Measurements from ENCODE around the gene ABCD1. TPM values are rescaled to one million over a fixed set of nuclear protein-coding genes. Genes with fewer than 3 reads are reported as not detected.

ABCD1 gene
- total RNA-seq, 2 experiments from 2014 or later = 8.6 to 9.2 TPM

DNA sequence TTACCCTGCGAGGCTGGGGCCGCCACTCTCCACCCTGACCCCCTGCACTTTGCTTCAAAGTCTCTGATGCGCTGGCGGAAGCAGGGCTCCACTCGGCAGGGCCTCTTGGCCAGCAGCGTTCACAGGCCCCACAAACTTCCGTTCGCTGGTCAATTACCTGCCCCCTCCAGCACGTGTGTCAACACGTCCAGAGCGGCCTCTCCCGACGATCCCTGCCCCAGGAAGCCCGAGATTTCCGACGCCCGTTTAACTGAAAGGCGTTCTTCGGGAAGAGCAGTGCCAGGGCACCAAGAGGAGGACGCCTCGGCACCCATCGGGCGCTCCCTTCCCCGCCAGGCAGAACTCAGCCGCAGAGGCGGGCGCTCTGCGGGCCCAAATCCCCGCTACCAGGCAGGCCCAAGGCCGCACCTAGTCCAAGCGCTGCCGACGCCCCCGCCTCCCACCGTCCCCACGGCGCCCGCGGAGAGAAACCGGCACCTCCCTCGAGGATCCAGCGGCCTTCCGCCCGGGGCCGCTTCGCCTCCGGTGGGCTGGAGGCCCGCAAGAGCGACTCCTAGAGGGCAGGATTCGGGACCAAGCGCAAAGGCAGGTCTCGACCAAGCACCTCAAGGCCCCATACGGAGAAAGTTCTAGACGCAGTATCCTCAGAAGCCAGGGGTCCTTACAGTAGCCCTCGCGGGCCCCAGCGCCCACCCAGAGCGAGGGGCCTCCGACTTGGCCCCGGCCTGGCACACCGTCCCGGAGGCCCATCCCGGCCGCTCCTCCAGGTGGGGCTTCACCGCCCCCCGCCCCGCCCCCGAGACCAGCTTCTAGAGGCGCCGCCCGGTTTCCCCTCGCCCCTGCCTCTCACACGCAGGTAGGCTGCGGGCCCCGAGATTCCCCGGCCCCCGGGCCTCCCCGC, 1.1 kb upstream of the ABCD1 start:
- Histone ChIP-seq H3K27me3 (ENCODE audit: control insufficient read depth in 1 of 2, insufficient read depth in 2 of 2, low read length in 2 of 2) (no peaks in the 10 kb centered on the region), H3K4me3 (ENCODE audit: low read length) (peak overlapping the region; percentile 68), H3K9me3 (ENCODE audit: control insufficient read depth in 1 of 2, insufficient read depth in 1 of 2, low read length in 2 of 2) (no peaks in the 10 kb centered on the region), H3K27ac (ENCODE audit: low read depth in 1 of 2, low read length in 2 of 2) (peak overlapping the region; percentile 39 to 44), H3K4me1 (ENCODE audit: insufficient read depth, low read length) (peaks cover 61% of the 10 kb centered on the region), H3K36me3 (ENCODE audit: insufficient read depth, low read length) (peaks cover 23% of the 10 kb centered on the region)
- Mint-ChIP-seq H3K27me3 (no peaks in the 10 kb centered on the region), H3K9me3 (no peaks in the 10 kb centered on the region), H3K4me1 (ENCODE audit: low read depth) (peaks cover 31% of the 10 kb centered on the region), H3K36me3 (ENCODE audit: low read depth) (peaks cover 28% of the 10 kb centered on the region), H3K27ac (peak overlapping the region; percentile 84), H3K4me3 (peak overlapping the region; percentile 91)
- ChIA-PET CTCF (interaction anchor here (0.7 to 0.8 kb wide), 2 partner anchors 11 to 687 kb away, joined by 3 to 5 read pairs; no protein-coding TSS in a partner anchor), POLR2A (interaction anchor here (0.6 to 1.0 kb wide), 3 partner anchors 25 to 258 kb away, joined by 3 read pairs; partner anchors contain the start of genes IDH3G and SSR4)
- TF ChIP-seq, protein P1, sequence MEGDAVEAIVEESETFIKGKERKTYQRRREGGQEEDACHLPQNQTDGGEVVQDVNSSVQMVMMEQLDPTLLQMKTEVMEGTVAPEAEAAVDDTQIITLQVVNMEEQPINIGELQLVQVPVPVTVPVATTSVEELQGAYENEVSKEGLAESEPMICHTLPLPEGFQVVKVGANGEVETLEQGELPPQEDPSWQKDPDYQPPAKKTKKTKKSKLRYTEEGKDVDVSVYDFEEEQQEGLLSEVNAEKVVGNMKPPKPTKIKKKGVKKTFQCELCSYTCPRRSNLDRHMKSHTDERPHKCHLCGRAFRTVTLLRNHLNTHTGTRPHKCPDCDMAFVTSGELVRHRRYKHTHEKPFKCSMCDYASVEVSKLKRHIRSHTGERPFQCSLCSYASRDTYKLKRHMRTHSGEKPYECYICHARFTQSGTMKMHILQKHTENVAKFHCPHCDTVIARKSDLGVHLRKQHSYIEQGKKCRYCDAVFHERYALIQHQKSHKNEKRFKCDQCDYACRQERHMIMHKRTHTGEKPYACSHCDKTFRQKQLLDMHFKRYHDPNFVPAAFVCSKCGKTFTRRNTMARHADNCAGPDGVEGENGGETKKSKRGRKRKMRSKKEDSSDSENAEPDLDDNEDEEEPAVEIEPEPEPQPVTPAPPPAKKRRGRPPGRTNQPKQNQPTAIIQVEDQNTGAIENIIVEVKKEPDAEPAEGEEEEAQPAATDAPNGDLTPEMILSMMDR (IDR thresholded peaks at IDR 0.05) = no peak
- peak; percentile 27 for ATAC-seq (ENCODE audit: poor library complexity)
- DNase-seq = peak in 10 of 14 experiments; percentile 29 to 82 (median 48)
- intact Hi-C loops (cut with DNase I, micrococcal nuclease) = loop anchor here in 1 of 2 experiments (5.0 kb wide), 1 partner anchor 121 kb away; no protein-coding TSS in a partner anchor

DNA sequence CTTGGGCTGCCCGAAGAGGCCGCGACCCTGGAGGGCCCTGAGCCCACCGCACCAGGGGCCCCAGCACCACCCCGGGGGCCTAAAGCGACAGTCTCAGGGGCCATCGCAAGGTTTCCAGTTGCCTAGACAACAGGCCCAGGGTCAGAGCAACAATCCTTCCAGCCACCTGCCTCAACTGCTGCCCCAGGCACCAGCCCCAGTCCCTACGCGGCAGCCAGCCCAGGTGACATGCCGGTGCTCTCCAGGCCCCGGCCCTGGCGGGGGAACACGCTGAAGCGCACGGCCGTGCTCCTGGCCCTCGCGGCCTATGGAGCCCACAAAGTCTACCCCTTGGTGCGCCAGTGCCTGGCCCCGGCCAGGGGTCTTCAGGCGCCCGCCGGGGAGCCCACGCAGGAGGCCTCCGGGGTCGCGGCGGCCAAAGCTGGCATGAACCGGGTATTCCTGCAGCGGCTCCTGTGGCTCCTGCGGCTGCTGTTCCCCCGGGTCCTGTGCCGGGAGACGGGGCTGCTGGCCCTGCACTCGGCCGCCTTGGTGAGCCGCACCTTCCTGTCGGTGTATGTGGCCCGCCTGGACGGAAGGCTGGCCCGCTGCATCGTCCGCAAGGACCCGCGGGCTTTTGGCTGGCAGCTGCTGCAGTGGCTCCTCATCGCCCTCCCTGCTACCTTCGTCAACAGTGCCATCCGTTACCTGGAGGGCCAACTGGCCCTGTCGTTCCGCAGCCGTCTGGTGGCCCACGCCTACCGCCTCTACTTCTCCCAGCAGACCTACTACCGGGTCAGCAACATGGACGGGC, 579 bp downstream of the ABCD1 start:
- ChIA-PET POLR2A (no interaction called here), CTCF (no interaction called here)
- H3K4me1 ChIP-seq (ENCODE audit: insufficient read depth, low read length) = peaks cover 56% of the 10 kb centered on the region
- H3K27me3 Mint-ChIP-seq = no peaks in the 10 kb centered on the region
- H3K36me3 ChIP-seq (ENCODE audit: insufficient read depth, low read length) = peaks cover 9% of the 10 kb centered on the region
- peak overlapping the region; percentile 68 to 72 for H3K27ac ChIP-seq (ENCODE audit: low read depth in 1 of 2, low read length in 2 of 2)
- ATAC-seq (ENCODE audit: poor library complexity) = no peak
- DNase-seq = peak in 4 of 14 experiments; percentile 19 to 61 (median 34)
- H3K4me1 Mint-ChIP-seq (ENCODE audit: low read depth) = peaks cover 26% of the 10 kb centered on the region
- no peaks in the 10 kb centered on the region for H3K9me3 Mint-ChIP-seq
- intact Hi-C loops (cut with DNase I, micrococcal nuclease) = loop anchor here in 1 of 2 experiments (5.0 kb wide), 1 partner anchor 67 kb away; the partner anchor contains the start of genes IDH3G and SSR4
- no peak overlapping the region for H3K4me3 Mint-ChIP-seq
- H3K4me3 ChIP-seq (ENCODE audit: low read length) = peak overlapping the region; percentile 64
- TF ChIP-seq, protein P1 (IDR thresholded peaks at IDR 0.05) = no peak
- peaks cover 12% of the 10 kb centered on the region for H3K36me3 Mint-ChIP-seq (ENCODE audit: low read depth)
- H3K27me3 ChIP-seq (ENCODE audit: control insufficient read depth in 1 of 2, insufficient read depth in 2 of 2, low read length in 2 of 2) = no peaks in the 10 kb centered on the region
- H3K27ac Mint-ChIP-seq = no peak overlapping the region
- H3K9me3 ChIP-seq (ENCODE audit: control insufficient read depth in 1 of 2, insufficient read depth in 1 of 2, low read length in 2 of 2) = no peaks in the 10 kb centered on the region

GRCh38 chrX:153725832-153726285, 1.2 kb downstream of the ABCD1 start:
- peaks cover 16% of the 10 kb centered on the region for H3K36me3 Mint-ChIP-seq (ENCODE audit: low read depth)
- peaks cover 53% of the 10 kb centered on the region for H3K4me1 ChIP-seq (ENCODE audit: insufficient read depth, low read length)
- DNase-seq (peak in 2 of 14 experiments; percentile 4 to 41), ATAC-seq (ENCODE audit: poor library complexity) (no peak)
- intact Hi-C loops (cut with DNase I, micrococcal nuclease) = loop anchor here in 1 of 2 experiments (5.0 kb wide), 1 partner anchor 66 kb away; the partner anchor contains the start of genes IDH3G and SSR4
- no peaks in the 10 kb centered on the region for H3K27me3 Mint-ChIP-seq
- no peaks in the 10 kb centered on the region for H3K9me3 ChIP-seq (ENCODE audit: control insufficient read depth in 1 of 2, insufficient read depth in 1 of 2, low read length in 2 of 2)
- H3K9me3 Mint-ChIP-seq = no peaks in the 10 kb centered on the region
- ChIA-PET POLR2A (interaction anchor here (2.0 kb wide), 1 partner anchor 246 kb away, joined by 5 read pairs; the partner anchor contains the start of gene HCFC1), CTCF (no interaction called here)
- peak overlapping the region; percentile 44 for H3K4me3 ChIP-seq (ENCODE audit: low read length)
- no peak overlapping the region for H3K27ac Mint-ChIP-seq
- peaks cover 4% of the 10 kb centered on the region for H3K36me3 ChIP-seq (ENCODE audit: insufficient read depth, low read length)
- H3K27ac ChIP-seq (ENCODE audit: low read depth in 1 of 2, low read length in 2 of 2) = no peak overlapping the region
- H3K4me3 Mint-ChIP-seq = peak overlapping the region; percentile 70
- no peaks in the 10 kb centered on the region for H3K27me3 ChIP-seq (ENCODE audit: control insufficient read depth in 1 of 2, insufficient read depth in 2 of 2, low read length in 2 of 2)
- H3K4me1 Mint-ChIP-seq (ENCODE audit: low read depth) = peaks cover 29% of the 10 kb centered on the region
- TF ChIP-seq, protein P1 (IDR thresholded peaks at IDR 0.05) = no peak

Data from CD4-positive, alpha-beta T cell (primary cell).